Endothelial cell of umbilical vein (primary cell): Measurements from ENCODE around the gene KRTAP10-5. TPM values are rescaled to one million over a fixed set of nuclear protein-coding genes. Genes with fewer than 3 reads are reported as not detected.

Experiments used
- BruUV-seq: library from RNA; stranded (reverse); fragments of 400-500 nt; replicated peaks from 2 replicates; lab custom pipeline; 2021; lab: Mats Ljungman, UMichigan
- CTCF ChIA-PET: fragments of 300-600, 350-600 bp; sonication (Branson Sonifier 250); formaldehyde crosslinking; loops from one replicate; lab custom pipeline; 2021; ENCODE audit warnings: antibody characterized with exemption, inconsistent platforms; lab: Charles Lee
- POLR2A ChIA-PET: fragments of 300-600, 350-600 bp; sonication (Branson Sonifier 250); formaldehyde crosslinking; loops from one replicate; lab custom pipeline; 2021; ENCODE audit warnings: antibody characterized with exemption, inconsistent platforms; lab: Charles Lee
- DNase-seq: peaks from one replicate; pipeline ENCODE4 v3.0.0-alpha.2; 2011; ENCODE audit warnings: low read depth, low spot score
- FAIRE-seq: peaks from 2 replicates; lab custom pipeline; 2011; peaks lifted over from hg19 to GRCh38; lab: Jason Lieb, UNC
- H2AFZ ChIP-seq: 2 replicates; pipeline ENCODE4 v1.6.0; 2012; ENCODE audit warnings: low read depth, low read length, control low read depth, inconsistent platforms
- H3K27ac ChIP-seq: 2 replicates; pipeline ENCODE4 v1.5.1; 2011; ENCODE audit warnings: low read depth, mild to moderate bottlenecking, control low read depth, low read length, moderate library complexity; ENCODE audit not compliant: insufficient read depth
- H3K27me3 ChIP-seq, 2 experiments: 2 replicates each; pipeline versions ENCODE4 v1.6.0 to v1.6.1; 2011; ENCODE audit warnings: low read length in 2 of 2, mixed read lengths in 1 of 2; ENCODE audit not compliant: control insufficient read depth in 2 of 2, insufficient read depth in 2 of 2
- H3K36me3 ChIP-seq, 2 experiments: 2 replicates in 1 of 2; 3 replicates in 1 of 2; pipeline ENCODE4 v1.5.1; 2011; ENCODE audit warnings: low read length in 2 of 2, mild to moderate bottlenecking in 1 of 2, moderate library complexity in 1 of 2; ENCODE audit not compliant: control insufficient read depth in 2 of 2, insufficient read depth in 2 of 2; ENCODE audit errors: extremely low read depth in 1 of 2
- H3K4me1 ChIP-seq: 3 replicates; pipeline ENCODE4 v1.5.1; 2011; ENCODE audit warnings: mild to moderate bottlenecking, low read length; ENCODE audit not compliant: control insufficient read depth, insufficient read depth; ENCODE audit errors: extremely low read depth
- H3K4me2 ChIP-seq: 2 replicates; pipeline ENCODE4 v1.6.1; 2011; ENCODE audit warnings: low read length, control low read depth, mixed read lengths; ENCODE audit not compliant: insufficient read depth
- H3K4me3 ChIP-seq, 3 experiments: fragments of 200-600 bp in 1 of 3; sonication (generic), shearing (Covaris generic) in 1 of 3; replicated peaks in 1 of 3; 2 replicates each; pipeline ENCODE4 v1.5.1; 2011 to 2016; ENCODE audit warnings: control low read depth in 3 of 3, low read length in 3 of 3, mild to moderate bottlenecking in 2 of 3, inconsistent platforms in 1 of 3, low read depth in 1 of 3, moderate library complexity in 1 of 3; ENCODE audit not compliant: insufficient read depth in 1 of 3
- H3K79me2 ChIP-seq: 2 replicates; pipeline ENCODE4 v1.6.0; 2012; ENCODE audit warnings: low read length, inconsistent platforms; ENCODE audit not compliant: control insufficient read depth, insufficient read depth
- H3K9ac ChIP-seq: replicated peaks from 2 replicates; pipeline ENCODE3; 2011; ENCODE audit warnings: low read length, control low read depth; ENCODE audit not compliant: insufficient read depth; ENCODE audit errors: extremely low read depth
- H3K9me1 ChIP-seq: replicated peaks from 3 replicates; pipeline ENCODE4 v1.6.0; 2011; ENCODE audit warnings: mild to moderate bottlenecking, low read length; ENCODE audit not compliant: control insufficient read depth, insufficient read depth; ENCODE audit errors: extremely low read depth
- H3K9me3 ChIP-seq: replicated peaks from 2 replicates; pipeline ENCODE4 v1.5.1; 2012; ENCODE audit warnings: low read length, inconsistent platforms; ENCODE audit not compliant: control insufficient read depth, insufficient read depth
- H4K20me1 ChIP-seq: replicated peaks from 2 replicates; pipeline ENCODE3; 2011; ENCODE audit warnings: mild to moderate bottlenecking, low read length; ENCODE audit not compliant: control insufficient read depth, insufficient read depth; ENCODE audit errors: extremely low read depth
- CTCF ChIP-seq, 2 donors: IDR thresholded peaks; 1 replicate in 1 of 2; 2 replicates in 1 of 2; pipeline ENCODE4 v1.5.1; 2011; ENCODE audit warnings: low read length in 2 of 2, mild to moderate bottlenecking in 2 of 2, moderate library complexity in 2 of 2, control low read depth in 1 of 2, inconsistent platforms in 1 of 2, low read depth in 1 of 2; ENCODE audit not compliant: insufficient read depth in 1 of 2; ENCODE audit errors: extremely low read depth in 1 of 2
- EZH2 ChIP-seq: IDR thresholded peaks from 2 replicates; pipeline ENCODE4 v1.6.1; 2012; ENCODE audit warnings: borderline replicate concordance, low read depth, mild to moderate bottlenecking, moderate library complexity, low read length, inconsistent platforms; ENCODE audit not compliant: severe bottlenecking
- FOS ChIP-seq: IDR thresholded peaks from 2 replicates; pipeline ENCODE4 v1.6.1; 2011; ENCODE audit warnings: mild to moderate bottlenecking, low read length, moderate library complexity, borderline replicate concordance; ENCODE audit not compliant: insufficient read depth
- GATA2 ChIP-seq: IDR thresholded peaks from 2 replicates; pipeline ENCODE4 v1.7.0; 2011; ENCODE audit warnings: low read depth, mild to moderate bottlenecking, moderate library complexity, mixed read lengths, low read length; ENCODE audit not compliant: insufficient read length, insufficient read depth
- JUN ChIP-seq: IDR thresholded peaks from 2 replicates; pipeline ENCODE4 v1.6.1; 2011; ENCODE audit warnings: borderline replicate concordance, low read depth; ENCODE audit not compliant: insufficient read length, insufficient read depth
- MAX ChIP-seq: IDR thresholded peaks from 2 replicates; pipeline ENCODE4 v1.6.1; 2011; ENCODE audit not compliant: insufficient read depth, insufficient read length
- MYC ChIP-seq: IDR thresholded peaks from one replicate; pipeline ENCODE4 v1.6.1; 2011; ENCODE audit warnings: mild to moderate bottlenecking, low read depth, low read length
- POLR2A ChIP-seq: IDR thresholded peaks from 2 replicates; pipeline ENCODE4 v1.6.1; 2012; ENCODE audit warnings: low read depth, mild to moderate bottlenecking, control low read depth, low read length
- POLR2AphosphoS5 ChIP-seq: IDR thresholded peaks from 2 replicates; pipeline ENCODE4 v1.6.1; 2012; ENCODE audit warnings: low read depth, mild to moderate bottlenecking, control low read depth, low read length, moderate library complexity; ENCODE audit not compliant: insufficient read depth
- dilution Hi-C: fragments of 300-500 bp; cut with MboI; formaldehyde crosslinking; loops from one replicate; pipeline ENCODE4 v1.15.0; 2019; ENCODE audit warnings: low sequenced_read_pairs; ENCODE audit not compliant: extremely low pct_ligation_motif_present
- intact Hi-C: fragments of 100-400 bp; cut with micrococcal nuclease; formaldehyde crosslinking; loops from one replicate; pipeline ENCODE4 v1.10.0; 2022
- polyA plus RNA-seq, 4 experiments: library from polyadenylated mRNA; depleted of rRNA in 3 of 4; stranded (reverse) in 3 of 4; unstranded in 1 of 4; fragments of >200 nt; gene quantifications; 2 replicates each; pipeline versions ENCODE4 v1.2.1 to v1.2.3, GENCODE V29; 2011 to 2012; ENCODE audit warnings: missing spikeins in 1 of 4
- total RNA-seq: library from RNA; stranded (reverse); gene quantifications from 2 replicates; pipeline ENCODE4 v1.2.3, GENCODE V29; 2021

KRTAP10-5 gene
- total and polyA plus RNA-seq, 2 donors (not counting 3 experiments of a cell fraction or from before 2014, with no cell fraction given), result not detected

GRCh38 chr21:44626262-44626661, 45.9 kb upstream of the KRTAP10-5 start:
- no peak for DNase-seq
- H4K20me1 ChIP-seq, result no peaks in the 10 kb centered on the region
- no peak for FAIRE-seq
- BruUV-seq, result no TSS peak
- TF ChIP-seq POLR2A, result no peak
- no peaks in the 10 kb centered on the region for H3K9me1 ChIP-seq
- dilution Hi-C loops, result no loop called here
- H3K27me3 ChIP-seq, result no peaks in the 10 kb centered on the region
- no peaks in the 10 kb centered on the region for H3K36me3 ChIP-seq
- H3K9me3 ChIP-seq, result no peaks in the 10 kb centered on the region
- H2AFZ ChIP-seq, result no peak overlapping the region
- H3K4me2 ChIP-seq, result no peak overlapping the region
- H3K27ac ChIP-seq, result no peak overlapping the region
- no peaks in the 10 kb centered on the region for H3K4me1 ChIP-seq
- ChIA-PET CTCF (no interaction called here), POLR2A (no interaction called here)
- no peak overlapping the region for H3K9ac ChIP-seq
- intact Hi-C loops, result no loop called here
- H3K4me3 ChIP-seq, result no peak overlapping the region
- no peaks in the 10 kb centered on the region for H3K79me2 ChIP-seq

- dilution Hi-C loops, result no loop called here
- Histone ChIP-seq H3K27ac (no peak overlapping the region), H3K36me3 (no peaks in the 10 kb centered on the region), H3K27me3 (no peaks in the 10 kb centered on the region), H3K4me2 (no peak overlapping the region), H4K20me1 (no peaks in the 10 kb centered on the region), H2AFZ (no peak overlapping the region), H3K4me1 (no peaks in the 10 kb centered on the region), H3K9ac (no peak overlapping the region), H3K9me3 (no peaks in the 10 kb centered on the region), H3K4me3 (no peak overlapping the region), H3K79me2 (no peaks in the 10 kb centered on the region), H3K9me1 (no peaks in the 10 kb centered on the region)
- CTCF ChIA-PET, result no interaction called here
- POLR2A ChIA-PET, result no interaction called here
- intact Hi-C loops, result no loop called here
- DNase-seq (no peak), FAIRE-seq (no peak)
- BruUV-seq, result no TSS peak
- no peak for TF ChIP-seq MAX
- TF ChIP-seq JUN, result no peak
- TF ChIP-seq CTCF (IDR thresholded peaks at IDR 0.05; ENCODE audit: extremely low read depth in 1 of 2, insufficient read depth in 1 of 2, low read depth in 1 of 2, low read length in 2 of 2), result no peak
- no peak for TF ChIP-seq MYC
- no peak for TF ChIP-seq GATA2
- no peak for TF ChIP-seq EZH2
- TF ChIP-seq POLR2AphosphoS5, result no peak
- no peak for TF ChIP-seq POLR2A
- TF ChIP-seq FOS, result no peak
These were observed 45.4 kb upstream of the KRTAP10-5 start for GRCh38 chr21:44625756-44626155.
